Loucy (cell line): ENCODE measurements around the gene ZNF511.

Experiments used
- H2AFZ ChIP-seq: fragments of 200-600 bp; sonication (generic); 2 replicates; pipeline ENCODE4 v1.6.0; 2016; ENCODE audit warnings: antibody characterized with exemption, mild to moderate bottlenecking, low read length, moderate library complexity
- H3F3A ChIP-seq: fragments of 200-600 bp; 2 replicates; pipeline ENCODE4 v1.6.0; 2016; ENCODE audit warnings: antibody characterized with exemption, low read depth, mild to moderate bottlenecking
- H3K27me3 ChIP-seq: fragments of 200-600 bp; sonication (generic); 2 replicates; pipeline ENCODE4 v1.6.1; 2014; ENCODE audit warnings: low read length, mild to moderate bottlenecking; ENCODE audit not compliant: insufficient read depth, poor library complexity, severe bottlenecking
- H3K36me3 ChIP-seq: fragments of 200-600 bp; sonication (generic); 2 replicates; pipeline ENCODE4 v1.6.1; 2016; ENCODE audit warnings: low read length; ENCODE audit not compliant: insufficient read depth
- H3K4me1 ChIP-seq: fragments of 200-600 bp; sonication (generic); 2 replicates; pipeline ENCODE4 v1.5.1; 2014; ENCODE audit warnings: low read length, mild to moderate bottlenecking; ENCODE audit not compliant: insufficient read depth, poor library complexity, severe bottlenecking
- H3K4me2 ChIP-seq: fragments of 200-600 bp; sonication (generic); 2 replicates; pipeline ENCODE4 v1.6.0; 2014; ENCODE audit warnings: antibody characterized with exemption, low read length, low read depth, mild to moderate bottlenecking; ENCODE audit not compliant: poor library complexity, severe bottlenecking
- H3K4me3 ChIP-seq: fragments of 200-600 bp; sonication (generic); 2 replicates; pipeline ENCODE4 v1.5.1; 2014; ENCODE audit warnings: low read length, mild to moderate bottlenecking, mixed read lengths; ENCODE audit not compliant: poor library complexity, severe bottlenecking
- H3K79me2 ChIP-seq: fragments of 200-600 bp; sonication (generic); 2 replicates; pipeline ENCODE4 v1.6.1; 2014; ENCODE audit warnings: low read length; ENCODE audit not compliant: insufficient read depth
- H3K9ac ChIP-seq: fragments of 200-600 bp; sonication (generic); 2 replicates; pipeline ENCODE4 v1.6.0; 2014; ENCODE audit warnings: mild to moderate bottlenecking, low read depth, low read length, moderate library complexity; ENCODE audit not compliant: poor library complexity, severe bottlenecking
- H3K9me2 ChIP-seq: fragments of 200-600 bp; sonication (generic); replicated peaks from 2 replicates; pipeline ENCODE4 v1.6.1; 2016; ENCODE audit warnings: low read depth, low read length, mixed read lengths
- H3K9me3 ChIP-seq: fragments of 200-600 bp; sonication (generic); 2 replicates; pipeline ENCODE4 v1.6.1; 2014; ENCODE audit warnings: mild to moderate bottlenecking, antibody characterized with exemption, low read length, low read depth; ENCODE audit not compliant: insufficient read depth
- H4K20me1 ChIP-seq: fragments of 200-600 bp; sonication (generic); 2 replicates; pipeline ENCODE4 v1.6.0; 2014; ENCODE audit warnings: antibody characterized with exemption, low read length, mild to moderate bottlenecking; ENCODE audit not compliant: insufficient read depth, poor library complexity, severe bottlenecking
- CTCF ChIP-seq: fragments of 200-600 bp; sonication (generic); conservative IDR thresholded peaks from 2 replicates; pipeline ENCODE4 v1.5.1; 2014; ENCODE audit warnings: mild to moderate bottlenecking, antibody characterized with exemption, low read length
- EZH2phosphoT487 ChIP-seq: fragments of 200-600 bp; IDR thresholded peaks from 2 replicates; pipeline ENCODE4 v1.6.1; 2018; ENCODE audit warnings: antibody characterized with exemption, mild to moderate bottlenecking, moderate library complexity, borderline replicate concordance

ZNF511 gene

GRCh38 chr10:133306097-133306476 is 2.6 kb upstream of the ZNF511 start:
- no peak overlapping the region for H3K4me3 ChIP-seq
- peaks cover 60% of the 10 kb centered on the region for H3K79me2 ChIP-seq
- no peaks in the 10 kb centered on the region for H3K9me2 ChIP-seq
- no peaks in the 10 kb centered on the region for H3K27me3 ChIP-seq
- no peaks in the 10 kb centered on the region for H3F3A ChIP-seq
- no peak for TF ChIP-seq CTCF
- no peak for TF ChIP-seq EZH2phosphoT487
- H3K4me1 ChIP-seq = peaks cover 17% of the 10 kb centered on the region
- H3K4me2 ChIP-seq = peak overlapping the region; percentile 38
- no peak overlapping the region for H2AFZ ChIP-seq
- peaks cover 11% of the 10 kb centered on the region for H4K20me1 ChIP-seq
- no peaks in the 10 kb centered on the region; the same call in 1 of the 2 replicates for H3K36me3 ChIP-seq
- no peak overlapping the region for H3K9ac ChIP-seq
- H3K9me3 ChIP-seq = no peaks in the 10 kb centered on the region

GRCh38 chr10:133306941-133307379 is 1.8 kb upstream of the ZNF511 start:
- Histone ChIP-seq H3K9me3 (no peaks in the 10 kb centered on the region), H3K9me2 (no peaks in the 10 kb centered on the region), H3K27me3 (no peaks in the 10 kb centered on the region), H2AFZ (no peak overlapping the region), H3K4me1 (peaks cover 17% of the 10 kb centered on the region), H3K9ac (peak overlapping the region; percentile 82), H3K4me3 (peak overlapping the region; percentile 96), H3K4me2 (peak overlapping the region; percentile 91), H3K79me2 (peaks cover 60% of the 10 kb centered on the region), H3F3A (no peaks in the 10 kb centered on the region; the same call in 1 of the 2 replicates), H3K36me3 (no peaks in the 10 kb centered on the region; the same call in 1 of the 2 replicates), H4K20me1 (peaks cover 11% of the 10 kb centered on the region)
- TF ChIP-seq EZH2phosphoT487 = no peak
- no peak for TF ChIP-seq CTCF

GRCh38 chr10:133307776-133308420 is 816 bp upstream of the ZNF511 start:
- H3K79me2 ChIP-seq = peaks cover 54% of the 10 kb centered on the region
- peaks cover 11% of the 10 kb centered on the region for H4K20me1 ChIP-seq
- H3K9ac ChIP-seq = peak overlapping the region; percentile 82
- no peaks in the 10 kb centered on the region for H3K9me3 ChIP-seq
- H3K4me1 ChIP-seq = peaks cover 17% of the 10 kb centered on the region
- no peaks in the 10 kb centered on the region for H3K27me3 ChIP-seq
- H3F3A ChIP-seq = no peaks in the 10 kb centered on the region; the same call in 1 of the 2 replicates
- TF ChIP-seq CTCF (peak; percentile 80), EZH2phosphoT487 (no peak)
- peak overlapping the region; percentile 91 for H3K4me2 ChIP-seq
- no peaks in the 10 kb centered on the region for H3K36me3 ChIP-seq
- H2AFZ ChIP-seq = peak overlapping the region; percentile 78
- peak overlapping the region; percentile 96 for H3K4me3 ChIP-seq
- no peaks in the 10 kb centered on the region for H3K9me2 ChIP-seq
